ENCODE measurements around the gene PCSK5.

PCSK5 gene

DNA sequence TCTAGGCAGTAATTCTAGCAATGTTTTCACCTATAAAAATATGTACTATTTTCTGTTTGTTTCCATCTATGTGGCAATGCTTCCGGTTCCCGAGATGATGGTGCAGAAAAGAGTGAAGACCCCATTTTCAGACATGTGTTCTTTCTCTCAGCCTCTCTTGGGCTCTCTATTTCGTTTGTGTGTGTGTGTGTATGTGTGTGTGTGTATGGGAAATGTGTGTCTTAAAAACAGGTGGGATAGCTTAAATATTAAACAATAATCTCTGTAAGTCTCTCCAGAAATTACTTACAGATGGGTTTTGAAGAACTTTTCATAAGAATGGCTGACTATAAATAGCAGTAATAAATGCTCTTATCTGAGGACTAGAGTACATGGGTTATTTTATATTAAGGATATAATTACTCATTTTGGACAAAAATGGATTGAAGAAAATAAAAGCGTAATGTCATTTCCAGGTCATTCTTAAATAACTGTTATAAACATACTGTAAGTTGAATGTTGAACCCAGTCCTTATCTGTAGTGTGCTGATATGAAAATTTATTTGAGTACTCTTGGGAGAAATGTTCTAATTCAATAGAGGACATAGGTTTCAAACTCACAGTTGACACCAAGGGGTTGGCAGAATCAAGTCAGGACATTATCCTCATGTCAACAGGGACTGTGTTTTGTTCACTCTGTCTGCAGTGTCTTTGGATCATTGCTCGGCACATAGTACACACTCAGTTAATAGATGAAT lies 31.1 kb downstream of the PCSK5 start:
- no peak for DNase-seq (ENCODE audit: low read depth in 3 of 3)

DNA sequence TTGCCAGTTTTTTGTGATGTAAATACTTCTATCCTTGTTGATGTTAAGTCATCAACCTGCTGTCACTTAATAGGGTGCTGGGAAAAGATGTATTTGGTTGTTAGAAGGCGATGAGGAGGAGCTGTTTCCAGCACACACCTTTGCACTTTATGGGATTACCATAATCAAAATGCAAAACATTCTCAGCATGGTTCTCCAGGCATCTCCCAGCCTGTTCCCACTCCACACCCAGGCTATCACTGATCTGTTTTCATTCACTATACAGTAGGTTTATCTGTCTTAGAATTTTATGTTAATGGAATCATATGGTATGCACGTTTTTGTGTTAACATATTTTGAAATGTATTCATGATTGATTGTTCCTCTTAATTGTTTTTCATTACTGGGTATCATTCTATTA lies 35.9 kb downstream of the PCSK5 start:
- DNase-seq (ENCODE audit: low read depth in 3 of 3): no peak

DNA sequence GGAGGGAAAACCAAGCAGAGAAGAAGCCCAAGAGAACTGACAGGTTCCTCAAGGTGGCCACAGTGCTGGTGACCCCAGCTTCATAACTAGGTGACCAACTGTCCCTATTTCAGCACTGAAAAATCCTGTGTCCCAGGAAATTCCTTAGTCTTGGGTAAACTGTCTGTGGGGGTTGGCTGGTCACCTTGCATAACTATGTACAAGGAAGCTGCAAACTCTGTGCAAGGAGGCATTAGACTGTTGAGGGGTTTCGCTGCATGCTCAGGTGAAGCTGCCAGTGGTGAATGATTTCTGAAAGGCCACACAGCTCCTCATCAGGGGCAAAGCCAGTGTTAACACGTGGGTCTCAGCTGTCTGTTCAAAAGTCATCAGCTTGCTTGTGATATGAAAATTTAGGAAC lies 36.9 kb downstream of the PCSK5 start:
- no peak for DNase-seq (ENCODE audit: low read depth in 3 of 3)

DNA sequence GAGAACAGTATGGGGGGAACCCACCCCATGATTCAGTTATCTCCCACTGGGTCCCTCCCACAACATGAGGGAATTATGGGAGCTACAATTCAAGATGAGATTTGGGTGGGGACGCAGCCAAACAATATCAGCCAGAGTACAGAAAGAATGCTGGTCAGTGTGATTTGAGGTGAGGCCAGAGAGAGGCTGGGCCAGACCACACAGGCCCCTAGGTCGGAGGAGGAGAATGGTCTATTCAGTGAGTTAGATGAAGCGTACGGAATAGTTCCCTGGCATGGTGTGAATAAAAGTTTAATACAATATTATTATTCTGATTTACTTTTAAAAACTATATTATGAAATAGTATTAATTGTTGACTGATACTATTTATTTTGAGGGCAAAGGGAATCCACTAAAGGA lies 39.7 kb downstream of the PCSK5 start:
- no peak for DNase-seq (ENCODE audit: low read depth in 3 of 3)

DNA sequence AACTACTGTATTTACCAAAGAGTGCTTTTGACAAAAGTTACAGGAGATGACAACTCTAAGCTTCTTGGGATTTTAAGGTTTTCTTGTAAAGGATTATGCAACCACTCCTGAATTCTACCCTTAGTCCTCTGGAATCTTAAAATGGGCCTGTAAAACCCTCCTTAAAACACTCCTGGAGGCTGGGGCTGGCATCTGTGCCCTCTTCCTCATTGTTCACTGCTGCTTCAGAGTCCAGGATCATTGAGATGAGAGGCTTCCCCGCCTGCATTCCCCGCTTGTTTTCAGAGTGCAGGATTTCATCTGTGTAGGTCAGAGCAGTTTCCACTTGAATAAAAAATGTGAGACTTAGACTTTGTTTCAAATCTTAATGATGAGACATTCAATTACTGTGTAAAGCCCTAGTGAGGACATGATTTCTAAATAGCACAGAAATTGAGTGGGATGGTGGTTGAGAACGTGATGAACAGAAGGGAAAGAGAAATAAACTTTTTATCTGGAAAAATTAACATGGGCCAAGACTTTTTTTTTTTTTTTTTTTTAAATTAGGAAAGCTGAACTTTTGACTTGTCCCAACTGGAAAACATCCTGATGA lies 40.4 kb downstream of the PCSK5 start:
- DNase-seq (ENCODE audit: low read depth in 3 of 3): no peak

DNA sequence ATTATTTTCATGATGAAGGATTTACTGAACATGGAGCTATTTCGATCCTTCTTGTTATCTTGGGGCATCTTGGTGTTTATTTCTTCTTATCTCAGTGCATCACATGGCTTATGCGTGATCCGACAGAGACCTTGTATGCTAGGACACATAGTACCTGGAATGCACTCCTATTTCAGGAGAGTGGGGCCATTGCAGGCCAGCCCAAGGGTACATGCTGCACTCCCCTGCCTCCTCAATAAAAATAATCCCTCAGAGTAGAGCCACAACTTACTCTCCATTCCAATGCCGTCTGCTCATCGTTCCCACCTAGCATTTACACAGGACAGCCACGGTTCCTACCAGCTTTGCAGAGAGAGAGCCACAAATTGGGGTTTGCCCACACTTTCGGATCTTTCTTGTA lies 43.5 kb downstream of the PCSK5 start:
- DNase-seq (ENCODE audit: low read depth in 3 of 3): no peak

DNA sequence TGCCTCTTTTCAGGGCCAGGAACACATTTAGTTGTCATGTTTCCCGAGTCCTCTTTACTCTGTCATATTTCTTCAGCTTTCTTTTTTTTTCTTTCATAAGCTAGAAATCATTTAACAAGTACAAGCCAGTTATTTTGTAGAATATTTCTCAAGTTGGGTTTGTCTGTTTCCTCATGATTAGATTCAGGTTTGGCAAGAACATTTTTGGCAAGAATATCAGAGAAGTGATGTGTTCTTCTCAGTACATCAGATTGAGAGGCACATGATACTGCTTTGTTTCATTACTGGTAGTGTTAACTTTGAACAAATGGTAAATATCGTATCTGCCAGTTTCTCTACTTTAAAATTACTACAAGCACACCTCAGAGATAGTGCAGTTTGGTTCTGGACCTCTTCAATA lies 45.1 kb downstream of the PCSK5 start:
- no peak for DNase-seq (ENCODE audit: low read depth in 3 of 3)

DNA sequence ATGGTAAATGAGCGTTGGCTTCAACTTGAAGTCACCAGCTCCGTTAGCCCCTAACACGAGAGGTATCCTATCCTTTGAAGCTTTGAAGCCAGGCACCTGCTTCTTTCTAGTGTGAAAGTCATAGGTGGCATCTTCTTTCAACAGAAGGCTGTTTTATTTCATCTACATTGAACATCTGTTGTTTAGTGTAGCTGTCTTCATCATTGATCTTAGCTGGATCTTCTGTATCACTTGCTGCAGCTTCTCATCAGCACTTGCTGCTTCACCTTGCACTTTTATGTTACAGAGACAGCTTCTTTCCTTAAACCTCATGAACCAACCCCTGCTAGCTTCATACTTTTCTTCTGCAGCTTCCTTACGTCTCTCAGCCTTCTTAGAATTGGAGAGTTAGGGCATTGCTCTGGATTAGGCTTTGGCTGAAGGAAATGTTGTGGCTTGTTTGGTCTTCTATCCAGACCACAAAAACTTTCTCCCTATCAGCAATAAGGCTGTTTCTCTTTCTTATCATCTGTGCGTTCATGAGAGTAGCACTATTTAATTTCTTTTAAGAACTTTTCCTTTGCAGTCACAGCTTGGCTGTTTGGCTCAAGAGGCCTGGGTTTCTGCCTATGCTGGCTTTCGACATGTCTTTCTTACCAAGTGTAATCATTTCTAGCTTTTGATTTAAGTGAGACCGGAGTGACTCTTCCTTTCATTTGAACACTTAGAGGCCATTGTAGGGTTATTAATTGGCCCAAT lies 47.2 kb downstream of the PCSK5 start:
- no peak for DNase-seq (ENCODE audit: low read depth in 3 of 3)

DNA sequence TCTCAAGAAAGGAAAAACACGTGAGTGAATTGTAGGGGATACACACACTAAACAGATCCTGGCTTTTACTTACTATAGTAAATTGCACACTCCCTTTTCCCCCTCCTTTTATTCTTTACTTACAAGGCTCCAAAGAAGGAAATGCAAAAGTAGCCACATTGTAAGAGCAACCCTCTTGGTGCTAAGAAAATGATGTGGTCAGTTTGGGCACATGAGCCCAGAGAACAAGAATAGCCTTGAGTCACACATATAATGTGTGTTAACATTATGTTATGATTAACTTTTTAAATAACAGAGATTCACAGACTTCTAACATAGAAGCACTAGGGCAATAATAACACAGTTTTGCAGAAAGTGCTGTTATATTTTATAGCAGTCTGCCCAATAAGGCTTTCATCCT lies 48.5 kb downstream of the PCSK5 start:
- DNase-seq (ENCODE audit: low read depth in 3 of 3): no peak

DNA sequence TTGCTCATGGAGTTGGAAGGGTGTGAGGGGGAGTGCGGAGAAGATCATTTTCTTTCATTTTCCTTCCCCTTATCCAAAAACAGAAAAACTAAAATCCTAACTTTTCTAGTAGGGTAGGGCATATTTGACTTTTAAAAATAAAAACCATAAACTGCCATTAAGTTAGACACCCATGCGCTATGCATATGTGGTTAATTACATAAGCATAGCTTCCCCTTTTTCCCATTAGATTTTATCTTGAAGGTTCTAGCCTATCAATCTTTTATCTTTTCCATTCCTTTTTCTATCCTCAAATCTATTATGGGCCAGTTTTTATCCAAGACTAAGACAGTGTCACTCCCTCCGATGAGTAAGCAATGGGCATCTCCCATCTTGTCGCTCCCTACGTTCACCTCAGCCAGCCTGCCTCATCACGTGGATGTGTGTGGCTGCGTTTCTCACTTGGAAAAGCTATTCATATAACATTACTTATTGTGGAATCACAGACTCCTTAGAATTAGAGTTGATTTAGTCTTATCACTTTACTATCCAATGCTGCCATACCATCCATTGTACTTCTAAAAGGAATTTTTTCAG lies 49.2 kb downstream of the PCSK5 start:
- no peak for DNase-seq (ENCODE audit: low read depth in 3 of 3)

DNA sequence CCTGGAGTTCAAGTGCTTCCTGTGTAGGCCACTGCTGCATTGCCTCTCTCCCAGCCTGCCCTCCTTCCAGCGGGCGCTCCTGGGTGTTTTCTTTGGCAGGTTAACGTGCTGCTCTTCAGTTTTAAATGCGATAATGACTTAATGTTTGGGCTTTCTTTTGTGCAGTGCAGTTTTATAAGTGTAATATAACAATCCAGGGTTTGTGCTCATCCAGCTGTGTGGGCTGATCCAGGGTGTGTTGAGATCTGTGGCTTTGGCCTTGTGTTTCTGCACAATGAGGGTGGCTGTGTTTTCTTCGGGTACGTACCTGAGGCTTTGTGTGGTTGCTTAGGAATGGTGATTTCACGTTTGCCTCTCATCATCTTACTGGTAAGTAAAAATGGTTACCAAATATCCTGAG lies 50.6 kb downstream of the PCSK5 start:
- no peak for DNase-seq (ENCODE audit: low read depth in 3 of 3)

DNA sequence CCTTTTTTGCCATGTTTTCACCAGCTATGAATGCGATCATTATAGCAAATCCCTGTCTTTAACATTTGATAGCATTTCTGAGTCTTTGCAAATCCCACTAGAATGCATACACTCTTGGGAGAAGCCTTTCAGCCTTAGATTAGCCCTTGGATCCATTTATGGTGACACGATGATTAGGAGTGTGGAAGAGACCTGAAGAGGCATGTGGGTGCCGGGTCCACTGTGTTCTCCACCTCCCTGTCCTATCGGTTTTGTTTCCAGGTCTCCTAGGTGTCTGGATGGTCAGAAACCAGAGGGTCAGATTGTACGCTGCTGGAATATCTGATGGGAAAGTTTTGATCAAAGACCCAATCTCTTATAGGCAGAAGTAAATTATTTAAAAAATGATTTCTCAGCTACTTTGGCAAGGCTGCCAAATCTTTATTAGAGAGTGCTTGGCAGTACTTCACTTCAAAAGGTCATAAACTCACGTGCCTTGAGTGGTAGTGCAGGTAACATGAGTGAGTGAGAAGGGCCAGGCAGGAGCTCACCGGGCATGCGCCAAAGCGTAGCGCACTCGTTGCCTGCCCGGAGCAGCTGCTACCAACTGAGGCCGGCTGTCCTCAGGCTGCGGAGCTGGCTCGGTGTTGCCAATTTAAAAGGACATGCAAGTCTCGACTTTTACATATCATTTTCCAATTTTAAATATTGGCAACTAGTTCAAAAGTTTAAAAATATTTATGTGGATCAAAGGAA lies 51.3 kb downstream of the PCSK5 start:
- no peak for DNase-seq (ENCODE audit: low read depth in 3 of 3)

DNA sequence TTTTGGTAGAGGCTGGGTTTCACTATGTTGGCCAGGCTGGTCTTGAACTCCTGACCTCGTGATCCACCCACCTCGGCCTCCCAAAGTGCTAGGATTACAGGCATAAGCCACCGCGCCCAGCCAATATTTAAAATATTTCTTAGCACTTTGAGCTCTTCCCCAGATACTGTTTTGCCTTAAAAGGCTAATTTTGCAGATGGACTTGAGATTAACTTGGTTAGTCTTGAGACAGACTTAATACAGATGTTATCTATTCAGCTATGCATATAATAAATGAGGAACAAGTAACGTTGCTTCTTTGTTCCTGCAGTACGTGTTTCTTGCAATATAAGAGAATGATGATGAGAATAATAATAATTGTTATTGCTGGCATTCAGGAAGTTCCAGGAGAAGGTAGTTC lies 56.3 kb downstream of the PCSK5 start:
- DNase-seq (ENCODE audit: low read depth in 3 of 3): no peak

DNA sequence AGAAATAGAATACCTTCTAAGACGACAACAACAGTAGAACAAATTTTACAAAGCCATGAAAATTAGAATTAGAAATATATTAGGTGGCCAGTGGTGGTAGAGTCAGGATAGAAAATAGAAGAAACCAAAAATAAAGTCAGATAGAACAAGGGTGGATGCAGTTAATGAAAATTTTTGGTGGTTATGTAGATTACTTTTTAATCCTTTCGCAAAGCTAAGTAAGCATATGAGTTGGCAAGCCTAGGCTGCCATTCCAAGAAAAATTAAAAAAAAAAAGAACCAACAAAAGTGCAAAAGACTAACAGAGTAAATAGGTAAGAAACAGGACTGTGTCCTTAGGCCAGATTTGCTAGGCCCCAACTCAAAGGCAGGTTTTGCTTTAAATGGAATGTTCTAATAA lies 56.8 kb downstream of the PCSK5 start:
- no peak for DNase-seq (ENCODE audit: low read depth in 3 of 3)

DNA sequence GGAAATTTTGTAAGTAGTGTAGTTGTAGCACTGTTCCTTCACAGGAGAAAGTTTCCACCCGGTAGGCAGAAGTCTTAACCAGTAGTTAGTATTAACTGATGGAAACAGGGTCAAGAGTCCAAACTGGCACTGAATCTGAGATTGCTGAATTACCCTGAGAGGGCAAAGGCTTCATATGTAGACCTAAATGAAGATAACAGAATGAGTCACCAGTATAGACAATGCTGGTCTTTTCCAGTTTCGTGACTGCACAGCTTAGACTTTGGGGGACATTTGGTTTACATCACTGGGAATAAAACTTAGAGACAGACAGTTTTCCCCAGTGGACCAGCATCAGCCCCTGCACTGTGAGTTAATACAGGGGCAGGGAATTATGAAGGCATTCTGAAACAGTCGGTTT lies 60.5 kb downstream of the PCSK5 start:
- DNase-seq (ENCODE audit: low read depth in 3 of 3): no peak

DNA sequence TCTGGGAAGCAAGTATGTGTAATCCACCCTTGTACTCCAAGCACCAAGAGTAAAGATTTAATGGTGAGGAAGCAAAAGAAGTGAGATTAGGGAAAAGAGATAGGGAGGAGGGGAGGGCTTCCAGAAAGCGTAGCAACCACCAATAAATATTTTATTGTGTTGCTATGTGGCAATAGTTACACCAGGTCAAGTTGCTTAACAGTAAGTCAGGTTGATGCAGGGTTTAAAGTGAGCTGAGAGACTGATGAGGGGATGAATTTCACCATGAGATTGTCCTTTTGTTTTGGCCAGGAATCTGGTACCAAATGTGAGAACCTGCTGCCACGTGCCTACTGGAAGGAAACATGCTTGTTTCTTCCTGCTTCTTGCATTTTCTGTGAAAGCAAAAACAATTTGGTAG lies 62.7 kb downstream of the PCSK5 start:
- no peak for DNase-seq (ENCODE audit: low read depth in 3 of 3)

DNA sequence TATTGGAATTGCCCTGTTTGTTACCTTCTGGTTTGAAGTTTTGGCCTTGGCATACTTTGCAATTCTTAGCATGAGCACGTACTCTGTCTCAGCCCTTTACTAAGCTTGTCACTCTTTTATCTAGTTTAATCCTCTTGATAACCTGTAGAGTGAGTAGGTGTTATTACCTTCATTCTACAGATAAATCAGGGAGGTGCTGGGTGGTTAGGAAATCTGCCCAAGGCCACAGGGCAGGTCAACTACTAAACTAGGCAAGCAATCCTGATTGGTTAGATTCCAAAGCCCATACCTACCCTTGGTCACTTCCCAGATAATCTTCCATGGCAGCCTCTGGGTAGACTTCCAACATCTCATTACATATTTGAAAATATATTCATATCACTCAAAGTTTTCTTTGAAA lies 65.7 kb downstream of the PCSK5 start:
- DNase-seq (ENCODE audit: low read depth in 3 of 3): no peak

DNA sequence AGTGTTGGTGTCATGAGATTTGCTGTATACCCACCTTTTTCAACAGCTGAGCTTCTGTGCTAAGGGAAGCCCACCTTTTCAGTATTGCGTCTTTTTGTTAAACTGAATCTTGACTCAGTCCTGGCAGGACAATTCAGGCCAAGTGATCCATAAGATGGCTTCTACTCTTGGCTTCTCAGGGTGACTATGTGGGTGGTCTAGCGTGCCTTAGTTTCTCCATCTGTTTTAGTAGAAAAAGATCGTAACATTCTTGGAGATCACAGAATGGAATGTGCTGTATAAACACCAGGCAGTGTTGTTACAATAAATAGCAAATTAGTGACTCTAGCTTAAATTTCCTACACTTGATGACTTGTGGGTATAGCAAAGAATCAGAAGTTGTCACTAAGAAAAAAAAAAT lies 66.6 kb downstream of the PCSK5 start:
- no peak for DNase-seq (ENCODE audit: low read depth in 3 of 3)

DNA sequence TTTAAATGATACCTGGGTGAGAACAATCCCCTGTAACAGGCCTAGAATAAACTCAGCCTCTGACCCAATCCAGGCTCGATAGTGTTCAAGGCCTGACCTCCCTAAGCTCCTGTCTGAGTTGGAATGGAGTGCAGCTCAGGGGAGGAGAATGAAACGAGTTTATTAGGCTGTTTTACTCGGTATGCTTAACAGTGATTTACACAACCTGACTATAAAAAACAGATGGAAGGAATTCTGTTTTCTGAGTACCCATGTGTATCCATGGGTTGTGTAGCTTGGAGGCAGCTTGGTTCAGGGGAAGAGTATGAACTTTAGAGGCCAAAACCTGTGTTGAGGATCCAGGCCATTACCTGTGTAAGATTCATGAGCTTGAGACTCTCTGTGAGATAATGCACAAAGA lies 67.8 kb downstream of the PCSK5 start:
- no peak for DNase-seq (ENCODE audit: low read depth in 3 of 3)

DNA sequence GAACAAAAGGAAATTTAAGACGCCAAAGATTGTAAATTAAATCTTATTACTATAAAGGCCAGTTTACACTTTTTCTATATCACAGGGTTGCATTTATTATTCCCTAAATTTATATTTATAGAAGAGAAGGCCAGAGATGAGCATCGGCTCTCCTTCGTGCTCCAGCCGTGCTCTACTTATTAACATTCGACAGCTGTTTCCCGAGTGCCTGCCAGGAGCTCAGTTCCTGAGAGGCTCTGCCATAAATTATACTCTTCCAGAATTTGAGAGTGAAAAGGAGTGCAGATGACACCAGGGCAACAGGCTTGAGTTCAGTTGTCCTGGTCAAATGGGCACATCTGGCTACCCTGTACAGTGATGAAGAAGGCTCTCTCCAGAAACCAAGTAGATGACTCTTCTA lies 70.1 kb downstream of the PCSK5 start:
- no peak for DNase-seq (ENCODE audit: low read depth in 3 of 3)

DNA sequence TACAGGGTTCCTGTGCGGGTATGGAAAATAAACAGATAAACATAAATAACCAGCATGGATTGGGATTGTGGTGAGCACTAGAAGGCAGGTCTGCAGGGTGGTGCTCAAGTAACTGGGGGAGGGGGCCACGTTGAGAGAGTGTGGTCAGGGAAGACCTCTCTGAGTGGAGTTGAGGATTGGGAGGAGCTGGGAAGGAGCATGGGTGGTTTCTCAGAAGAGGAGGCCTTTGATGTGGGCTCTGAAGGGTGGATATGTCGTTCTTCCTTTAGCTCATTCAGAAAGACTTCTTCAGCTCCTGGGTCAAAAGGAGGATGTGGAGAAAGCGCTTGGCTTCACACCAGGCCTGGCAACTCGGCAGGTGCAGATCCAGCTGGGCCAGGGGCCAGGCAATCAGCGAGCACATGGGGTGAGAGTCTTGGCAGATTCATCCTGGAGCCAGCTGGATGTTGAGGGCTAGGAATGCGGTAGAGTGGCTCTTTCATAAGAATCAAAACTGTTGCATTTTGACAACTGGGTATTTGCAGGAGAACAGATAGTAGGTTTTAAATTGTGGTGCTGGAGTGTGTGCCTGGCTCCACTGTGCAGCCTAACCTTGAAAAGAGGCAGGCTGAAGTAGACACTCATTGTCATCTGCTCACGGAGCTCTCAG lies 71.7 kb downstream of the PCSK5 start:
- DNase-seq (ENCODE audit: low read depth in 3 of 3): no peak

DNA sequence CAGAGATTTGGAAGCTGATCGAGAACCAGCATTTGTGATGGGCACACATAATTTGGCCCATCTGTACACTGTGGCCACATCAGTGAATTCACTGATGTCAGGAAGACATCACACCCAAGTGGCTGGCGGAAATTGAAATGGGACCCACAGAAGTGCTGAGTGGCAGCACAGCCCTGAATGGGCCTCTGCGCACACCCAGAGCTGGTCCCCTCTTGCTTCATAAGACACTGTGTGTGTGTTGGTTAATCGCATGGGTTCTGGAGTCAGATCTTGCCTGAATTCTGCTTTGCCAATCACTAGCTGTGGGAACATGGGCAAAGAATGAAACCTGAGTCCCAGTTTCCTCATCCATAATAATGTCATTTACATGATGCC lies 72.2 kb downstream of the PCSK5 start:
- DNase-seq (ENCODE audit: low read depth in 3 of 3): no peak

Measured in stimulated activated CD4-positive, alpha-beta T cell treated with anti-CD3 and anti-CD28 coated beads, TNF-alpha, amount 100 ng/mL, for 4 hours (primary cell).